ENCODE data around the gene GTF3C4.

GTF3C4 gene

DNA sequence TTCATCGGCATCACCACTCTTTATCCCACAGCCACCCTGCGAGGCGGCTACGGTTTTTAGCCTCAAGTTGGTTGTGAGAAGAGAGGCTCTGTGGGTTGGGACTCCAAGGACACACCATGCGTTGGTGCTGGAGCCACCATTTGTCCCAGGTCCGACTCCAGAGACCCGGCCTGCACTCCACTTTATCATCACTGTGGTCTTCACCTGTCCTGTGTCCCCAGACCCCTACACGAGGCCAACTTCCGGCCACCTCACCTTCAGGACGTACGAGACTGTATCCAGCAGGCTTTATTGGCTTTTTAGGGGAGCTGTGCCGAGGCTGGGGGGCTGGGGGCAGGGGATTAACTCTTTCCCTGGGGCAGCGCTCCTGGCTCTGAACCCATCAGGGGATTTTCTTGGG lies 55.0 kb downstream of the GTF3C4 start:
- POLR2A ChIA-PET, result no interaction called here
- CTCF ChIA-PET, result no interaction called here
- no peak for DNase-seq (ENCODE audit: low read depth, low spot score)
- no peak for TF ChIP-seq CTCF (IDR thresholded peaks at IDR 0.05; ENCODE audit: insufficient read depth, low read length, missing control alignments)
- no peak overlapping the region for H3K4me3 ChIP-seq (ENCODE audit: low read depth, low read length)

DNA sequence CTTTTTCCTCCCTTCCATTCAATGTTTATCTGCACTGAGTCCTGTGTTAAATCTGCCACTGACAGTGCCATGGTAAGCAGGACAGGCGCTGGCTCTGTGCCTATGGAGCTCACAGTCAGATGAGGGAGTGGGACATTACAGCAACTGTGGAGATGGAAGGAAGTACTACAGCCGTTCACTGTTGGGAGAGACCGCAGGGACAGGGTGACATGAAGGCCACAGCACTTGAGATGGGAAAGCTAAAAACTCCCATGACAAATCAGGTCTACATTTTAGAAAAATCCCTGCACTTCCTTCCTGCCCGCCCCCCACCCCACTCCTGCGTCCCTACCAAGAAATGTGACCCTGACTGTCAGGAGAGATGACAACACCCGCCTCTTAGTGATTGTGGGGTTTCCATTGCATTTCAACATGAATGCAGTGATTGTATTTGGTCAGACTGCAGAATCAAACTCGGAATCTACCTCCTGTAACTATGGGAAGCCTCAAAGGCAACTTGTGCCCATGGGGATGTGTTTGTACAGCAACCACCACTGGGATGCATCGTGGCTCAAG lies 56.4 kb downstream of the GTF3C4 start:
- no peak for TF ChIP-seq CTCF (IDR thresholded peaks at IDR 0.05; ENCODE audit: insufficient read depth, low read length, missing control alignments)
- CTCF ChIA-PET, result no interaction called here
- no peak overlapping the region for H3K4me3 ChIP-seq (ENCODE audit: low read depth, low read length)
- POLR2A ChIA-PET, result no interaction called here
- no peak for DNase-seq (ENCODE audit: low read depth, low spot score)

GRCh38 chr9:132728071-132728470 lies 57.8 kb downstream of the GTF3C4 start:
- ChIA-PET POLR2A (no interaction called here), CTCF (no interaction called here)
- H3K4me3 ChIP-seq (ENCODE audit: low read depth, low read length), result no peak overlapping the region
- no peak for DNase-seq (ENCODE audit: low read depth, low spot score)
- TF ChIP-seq CTCF (IDR thresholded peaks at IDR 0.05; ENCODE audit: insufficient read depth, low read length, missing control alignments), result no peak

DNA sequence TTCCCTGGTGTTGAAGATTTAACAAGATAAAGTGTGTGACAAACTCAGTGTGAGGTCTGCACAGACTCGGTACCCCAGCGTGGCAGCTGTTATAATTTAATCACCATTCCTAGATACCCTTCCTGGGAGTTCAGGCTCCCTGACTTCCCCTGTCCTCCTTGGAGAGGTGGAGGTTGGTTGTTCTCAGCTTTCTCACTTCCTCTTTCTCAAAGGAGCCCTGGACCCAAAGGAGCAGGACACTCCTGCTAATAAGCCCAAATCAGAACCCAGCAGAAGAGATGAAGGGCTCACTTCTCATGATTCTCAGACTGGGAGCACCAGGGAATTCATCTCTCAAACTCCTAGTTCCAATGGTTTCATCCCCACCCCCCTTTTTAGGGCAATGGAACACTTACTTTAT lies 58.2 kb downstream of the GTF3C4 start:
- CTCF ChIA-PET, result no interaction called here

GRCh38 chr9:132729235-132729890 lies 59.1 kb downstream of the GTF3C4 start:
- no peak overlapping the region for H3K4me3 ChIP-seq (ENCODE audit: low read depth, low read length)
- TF ChIP-seq CTCF (IDR thresholded peaks at IDR 0.05; ENCODE audit: insufficient read depth, low read length, missing control alignments), result no peak
- ChIA-PET POLR2A (no interaction called here), CTCF (interaction anchor here (1.0 to 1.1 kb wide), 2 partner anchors 57 to 69 kb away, joined by 3 read pairs; no protein-coding TSS in a partner anchor)
- no peak for DNase-seq (ENCODE audit: low read depth, low spot score)

More for the DNA sequence above, 58.2 kb downstream of the GTF3C4 start:
- no peak for DNase-seq (ENCODE audit: low read depth, low spot score)
- no peak for TF ChIP-seq CTCF (IDR thresholded peaks at IDR 0.05; ENCODE audit: insufficient read depth, low read length, missing control alignments)
- POLR2A ChIA-PET, result no interaction called here
- H3K4me3 ChIP-seq (ENCODE audit: low read depth, low read length), result no peak overlapping the region

- DNase-seq (ENCODE audit: low read depth, low spot score), result no peak
- no peak for TF ChIP-seq CTCF (IDR thresholded peaks at IDR 0.05; ENCODE audit: insufficient read depth, low read length, missing control alignments)
- CTCF ChIA-PET, result interaction anchor here (1.0 to 1.1 kb wide), 2 partner anchors 57 to 68 kb away, joined by 3 read pairs; no protein-coding TSS in a partner anchor
- POLR2A ChIA-PET, result no interaction called here
- H3K4me3 ChIP-seq (ENCODE audit: low read depth, low read length), result no peak overlapping the region
These were observed 60.1 kb downstream of the GTF3C4 start for GRCh38 chr9:132730054-132731033.

All from AG04449 (cell line).